Measurements from ENCODE around the gene ENPP3. TPM values are rescaled to one million over a fixed set of nuclear protein-coding genes. Genes with fewer than 3 reads are reported as not detected.

Gene ENPP3
- total and polyA plus RNA-seq, 10 of the 15 experiments (the other 5 are each of a cell fraction or from before 2014, with no cell fraction given) = 0.01 TPM; not detected in 9

DNA sequence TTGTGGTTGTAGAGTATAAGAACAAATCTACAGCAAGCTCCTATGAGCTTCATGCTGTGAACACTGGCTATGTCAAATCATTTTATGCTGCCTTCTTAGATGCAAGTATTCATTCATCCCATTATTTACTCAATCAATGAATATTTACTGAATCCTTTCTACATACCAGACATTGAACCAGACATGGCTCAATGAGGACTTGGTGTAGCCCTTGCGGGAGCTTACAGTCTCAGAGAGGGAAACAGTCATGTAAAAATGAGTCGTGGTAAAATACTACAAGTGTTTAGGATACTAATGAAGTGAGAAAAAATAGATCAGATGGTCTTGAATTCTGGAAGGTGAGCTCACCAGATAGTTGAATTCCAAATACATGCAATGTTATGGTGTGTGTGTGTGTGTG, 125.9 kb downstream of the ENPP3 start (continued):
- TF ChIP-seq IKZF1 (conservative IDR thresholded peaks at IDR 0.05) = no peak

DNA sequence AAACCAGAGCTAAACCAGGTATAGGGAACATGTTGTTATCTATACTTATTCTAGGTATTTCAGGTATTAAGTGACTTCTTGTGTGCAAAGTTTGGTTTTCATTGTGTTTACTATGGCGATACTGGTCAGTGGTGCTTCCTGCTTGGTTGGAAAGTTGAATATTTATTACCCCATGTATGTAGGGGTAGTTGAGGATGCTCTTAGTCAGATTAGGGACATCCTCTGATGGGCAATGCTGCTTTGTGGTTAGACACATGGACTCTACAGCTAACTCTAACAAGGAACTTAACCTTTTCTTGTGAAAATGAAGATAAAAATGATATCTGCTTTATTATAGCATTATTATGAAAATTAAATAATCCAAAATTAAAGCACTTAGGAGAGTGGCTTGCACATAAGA, 126.6 kb downstream of the ENPP3 start:
- no peaks in the 10 kb centered on the region for H3K9me3 ChIP-seq (replicated peaks; ENCODE audit: control insufficient read depth, insufficient read depth, low read length)
- H3K4me2 ChIP-seq (ENCODE audit: control insufficient read depth, insufficient read depth) = no peak overlapping the region
- no TSS peak for BruUV-seq (replicated peaks)
- ChIA-PET RAD21 (ENCODE audit: unreplicated experiment) (no interaction called here), POLR2A (no interaction called here), SMC1A (ENCODE audit: uncharacterized antibody, unreplicated experiment) (interaction anchor here (1.0 kb wide), 1 partner anchor 69 kb away, joined by 3 read pairs; no protein-coding TSS in a partner anchor), CTCF (no interaction called here)
- H3K9ac ChIP-seq (ENCODE audit: control insufficient read depth, insufficient read depth, low read length) = no peak overlapping the region
- no peaks in the 10 kb centered on the region for H3K4me1 ChIP-seq (ENCODE audit: control insufficient read depth, insufficient read depth, low read length)
- DNase-seq (ENCODE audit: low read depth, low spot score) (no peak), FAIRE-seq (no peak), ATAC-seq (no peak)
- 5% methylated on average over 1 of the region's 1 CpG for WGBS (ENCODE audit: insufficient coverage, insufficient replicate concordance, low lambda C conversion rate, missing lambda C conversion rate)
- H3K4me3 ChIP-seq = no peak overlapping the region
- no peaks in the 10 kb centered on the region for H3K36me3 ChIP-seq (ENCODE audit: control insufficient read depth in 2 of 2, insufficient read depth in 2 of 2, low read length in 1 of 2)
- H3K27me3 ChIP-seq (replicated peaks in 1 of 2; ENCODE audit: control insufficient read depth in 2 of 2, insufficient read depth in 2 of 2, low read length in 1 of 2) = no peaks in the 10 kb centered on the region
- no peak overlapping the region for H3K27ac ChIP-seq (ENCODE audit: control insufficient read depth, insufficient read depth)
- in situ Hi-C loops (cut with MboI) (no loop called here), intact Hi-C loops (cut with micrococcal nuclease; ENCODE audit: unreplicated experiment) (no loop called here)
- H3K79me2 ChIP-seq (ENCODE audit: control insufficient read depth, insufficient read depth, low read length) = no peaks in the 10 kb centered on the region
- no peaks in the 10 kb centered on the region for H4K20me1 ChIP-seq (ENCODE audit: control insufficient read depth, insufficient read depth)
- TF ChIP-seq ETV6 (conservative IDR thresholded peaks at IDR 0.05 in 1 of 2, IDR thresholded peaks at IDR 0.05 in 1 of 2; ENCODE audit: borderline replicate concordance in 1 of 2, low read depth in 1 of 2) (no peak), NFYA (IDR thresholded peaks at IDR 0.05; ENCODE audit: borderline replicate concordance, low read depth, low read length) (no peak), MTA3 (IDR thresholded peaks at IDR 0.05; ENCODE audit: borderline replicate concordance, low read length) (no peak), BMI1 (IDR thresholded peaks at IDR 0.05; ENCODE audit: borderline replicate concordance) (no peak)
- TF ChIP-seq, protein P1, sequence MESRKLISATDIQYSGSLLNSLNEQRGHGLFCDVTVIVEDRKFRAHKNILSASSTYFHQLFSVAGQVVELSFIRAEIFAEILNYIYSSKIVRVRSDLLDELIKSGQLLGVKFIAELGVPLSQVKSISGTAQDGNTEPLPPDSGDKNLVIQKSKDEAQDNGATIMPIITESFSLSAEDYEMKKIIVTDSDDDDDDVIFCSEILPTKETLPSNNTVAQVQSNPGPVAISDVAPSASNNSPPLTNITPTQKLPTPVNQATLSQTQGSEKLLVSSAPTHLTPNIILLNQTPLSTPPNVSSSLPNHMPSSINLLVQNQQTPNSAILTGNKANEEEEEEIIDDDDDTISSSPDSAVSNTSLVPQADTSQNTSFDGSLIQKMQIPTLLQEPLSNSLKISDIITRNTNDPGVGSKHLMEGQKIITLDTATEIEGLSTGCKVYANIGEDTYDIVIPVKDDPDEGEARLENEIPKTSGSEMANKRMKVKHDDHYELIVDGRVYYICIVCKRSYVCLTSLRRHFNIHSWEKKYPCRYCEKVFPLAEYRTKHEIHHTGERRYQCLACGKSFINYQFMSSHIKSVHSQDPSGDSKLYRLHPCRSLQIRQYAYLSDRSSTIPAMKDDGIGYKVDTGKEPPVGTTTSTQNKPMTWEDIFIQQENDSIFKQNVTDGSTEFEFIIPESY (IDR thresholded peaks at IDR 0.05) = no peak
- H2AFZ ChIP-seq (ENCODE audit: control insufficient read depth, low read depth, low read length) = no peak overlapping the region

All from GM12878 (cell line).